ENCODE data around the gene JAGN1. TPM values are rescaled to one million over a fixed set of nuclear protein-coding genes. Genes with fewer than 3 reads are reported as not detected.
A peak's percentile ranks its signal among the peaks of the same experiment; 100 is the strongest.
"Not testable (repeated sequence)": the region's sequence is repeated elsewhere in the genome, so short reads cannot be mapped to it uniquely, and the experiment has no call there.

Gene JAGN1
- total RNA-seq, 2 donors from 2014 or later, result 31.8 to 42.8 TPM

GRCh38 chr3:9861201-9861600 lies 29.2 kb upstream of the JAGN1 start:
- ATAC-seq (no peak), DNase-seq (ENCODE audit: low spot score) (no peak)
- Mint-ChIP-seq H3K4me1 (ENCODE audit: low read depth in 2 of 2) (peaks cover 10 to 33% of the 10 kb centered on the region in 2 donors), H3K27ac (peak overlapping the region in 1 of 2 donors; percentile 75), H3K9me3 (no peaks in the 10 kb centered on the region), H3K27me3 (no peaks in the 10 kb centered on the region), H3K4me3 (no peak overlapping the region), H3K36me3 (no peaks in the 10 kb centered on the region)

GRCh38 chr3:9861626-9862130 lies 28.7 kb upstream of the JAGN1 start:
- H3K4me3 Mint-ChIP-seq, result peak overlapping the region; percentile 33
- peak overlapping the region; percentile 43 to 75 for H3K27ac Mint-ChIP-seq
- H3K27me3 Mint-ChIP-seq, result no peaks in the 10 kb centered on the region
- DNase-seq (ENCODE audit: low spot score) (no peak), ATAC-seq (no peak)
- H3K36me3 Mint-ChIP-seq, result no peaks in the 10 kb centered on the region
- H3K9me3 Mint-ChIP-seq, result no peaks in the 10 kb centered on the region
- peaks cover 8 to 28% of the 10 kb centered on the region in 2 donors for H3K4me1 Mint-ChIP-seq (ENCODE audit: low read depth in 2 of 2)

- Mint-ChIP-seq H3K4me1 (ENCODE audit: low read depth in 2 of 2) (peaks cover 8 to 24% of the 10 kb centered on the region in 2 donors), H3K27ac (peak overlapping the region; percentile 43 to 75), H3K4me3 (peak overlapping the region; percentile 33), H3K9me3 (no peaks in the 10 kb centered on the region), H3K36me3 (no peaks in the 10 kb centered on the region), H3K27me3 (no peaks in the 10 kb centered on the region)
- ATAC-seq (peak; percentile 86 to 90), DNase-seq (ENCODE audit: low spot score) (peak; percentile 73)
Observed at GRCh38 chr3:9862391-9863057, 27.9 kb upstream of the JAGN1 start.

GRCh38 chr3:9863058-9863772 lies 27.2 kb upstream of the JAGN1 start:
- no peak for DNase-seq (ENCODE audit: low spot score)
- H3K36me3 Mint-ChIP-seq, result no peaks in the 10 kb centered on the region
- ATAC-seq, result no peak
- H3K9me3 Mint-ChIP-seq, result no peaks in the 10 kb centered on the region
- no peaks in the 10 kb centered on the region for H3K27me3 Mint-ChIP-seq
- H3K4me3 Mint-ChIP-seq, result no peak overlapping the region
- no peak overlapping the region for H3K27ac Mint-ChIP-seq
- peaks cover 8 to 24% of the 10 kb centered on the region in 2 donors for H3K4me1 Mint-ChIP-seq (ENCODE audit: low read depth in 2 of 2)

- ATAC-seq (no peak), DNase-seq (ENCODE audit: low spot score) (no peak)
- Mint-ChIP-seq H3K36me3 (no peaks in the 10 kb centered on the region), H3K27ac (no peak overlapping the region), H3K4me1 (ENCODE audit: low read depth in 2 of 2) (peaks cover 0 to 13% of the 10 kb centered on the region in 2 donors), H3K9me3 (no peaks in the 10 kb centered on the region), H3K27me3 (no peaks in the 10 kb centered on the region), H3K4me3 (no peak overlapping the region)
Observed at GRCh38 chr3:9864200-9864927, 26.0 kb upstream of the JAGN1 start.

GRCh38 chr3:9865125-9865637 lies 25.2 kb upstream of the JAGN1 start:
- not testable (repeated sequence) for ATAC-seq; DNase-seq (ENCODE audit: low spot score); H3K27ac Mint-ChIP-seq; H3K4me3 Mint-ChIP-seq; H3K27me3 Mint-ChIP-seq; H3K36me3 Mint-ChIP-seq; H3K9me3 Mint-ChIP-seq
- peaks cover 0 to 10% of the 10 kb centered on the region in 2 donors for H3K4me1 Mint-ChIP-seq (ENCODE audit: low read depth in 2 of 2)

GRCh38 chr3:9866639-9867038 lies 23.8 kb upstream of the JAGN1 start:
- H3K4me1 Mint-ChIP-seq (ENCODE audit: low read depth in 2 of 2), result peaks cover 0 to 8% of the 10 kb centered on the region in 2 donors
- H3K27ac Mint-ChIP-seq, result no peak overlapping the region
- no peaks in the 10 kb centered on the region for H3K27me3 Mint-ChIP-seq
- H3K4me3 Mint-ChIP-seq, result no peak overlapping the region
- H3K36me3 Mint-ChIP-seq, result no peaks in the 10 kb centered on the region
- DNase-seq (ENCODE audit: low spot score) (no peak), ATAC-seq (no peak)
- H3K9me3 Mint-ChIP-seq, result no peaks in the 10 kb centered on the region

GRCh38 chr3:9867106-9867505 lies 23.3 kb upstream of the JAGN1 start:
- no peaks in the 10 kb centered on the region for H3K9me3 Mint-ChIP-seq
- ATAC-seq, result no peak
- no peaks in the 10 kb centered on the region for H3K36me3 Mint-ChIP-seq
- peaks cover 0 to 3% of the 10 kb centered on the region in 2 donors for H3K4me1 Mint-ChIP-seq (ENCODE audit: low read depth in 2 of 2)
- DNase-seq (ENCODE audit: low spot score), result no peak
- no peak overlapping the region for H3K4me3 Mint-ChIP-seq
- H3K27ac Mint-ChIP-seq, result no peak overlapping the region
- H3K27me3 Mint-ChIP-seq, result no peaks in the 10 kb centered on the region

- DNase-seq (ENCODE audit: low spot score) (no peak), ATAC-seq (no peak)
- H3K27me3 Mint-ChIP-seq, result no peaks in the 10 kb centered on the region
- H3K4me1 Mint-ChIP-seq (ENCODE audit: low read depth in 2 of 2), result no peaks in the 10 kb centered on the region
- H3K9me3 Mint-ChIP-seq, result no peaks in the 10 kb centered on the region
- no peaks in the 10 kb centered on the region for H3K36me3 Mint-ChIP-seq
- no peak overlapping the region for H3K4me3 Mint-ChIP-seq
- no peak overlapping the region for H3K27ac Mint-ChIP-seq
Observed at GRCh38 chr3:9869955-9870354, 20.5 kb upstream of the JAGN1 start.

GRCh38 chr3:9870978-9871377 lies 19.4 kb upstream of the JAGN1 start:
- Mint-ChIP-seq H3K4me3 (no peak overlapping the region), H3K27me3 (no peaks in the 10 kb centered on the region), H3K36me3 (no peaks in the 10 kb centered on the region), H3K27ac (no peak overlapping the region), H3K4me1 (ENCODE audit: low read depth in 2 of 2) (no peaks in the 10 kb centered on the region), H3K9me3 (no peaks in the 10 kb centered on the region)
- ATAC-seq (no peak), DNase-seq (ENCODE audit: low spot score) (no peak)

- DNase-seq (ENCODE audit: low spot score); H3K27me3 Mint-ChIP-seq; H3K4me1 Mint-ChIP-seq (ENCODE audit: low read depth in 2 of 2); ATAC-seq; H3K4me3 Mint-ChIP-seq; H3K9me3 Mint-ChIP-seq; H3K36me3 Mint-ChIP-seq; H3K27ac Mint-ChIP-seq: not testable (repeated sequence)
Observed at GRCh38 chr3:9872067-9872466, 18.3 kb upstream of the JAGN1 start.

GRCh38 chr3:9875448-9875847 lies 15.0 kb upstream of the JAGN1 start:
- no peak overlapping the region for H3K4me3 Mint-ChIP-seq
- H3K27ac Mint-ChIP-seq, result no peak overlapping the region
- no peaks in the 10 kb centered on the region for H3K27me3 Mint-ChIP-seq
- no peak for ATAC-seq
- no peaks in the 10 kb centered on the region for H3K4me1 Mint-ChIP-seq (ENCODE audit: low read depth in 2 of 2)
- no peaks in the 10 kb centered on the region for H3K36me3 Mint-ChIP-seq
- DNase-seq (ENCODE audit: low spot score), result no peak
- no peaks in the 10 kb centered on the region for H3K9me3 Mint-ChIP-seq

- H3K9me3 Mint-ChIP-seq; DNase-seq (ENCODE audit: low spot score); H3K36me3 Mint-ChIP-seq; H3K4me1 Mint-ChIP-seq (ENCODE audit: low read depth in 2 of 2); H3K27ac Mint-ChIP-seq; H3K4me3 Mint-ChIP-seq; ATAC-seq; H3K27me3 Mint-ChIP-seq: not testable (repeated sequence)
Observed at GRCh38 chr3:9876255-9876654, 14.2 kb upstream of the JAGN1 start.

GRCh38 chr3:9876991-9877390 lies 13.4 kb upstream of the JAGN1 start:
- Mint-ChIP-seq H3K27ac (no peak overlapping the region), H3K27me3 (no peaks in the 10 kb centered on the region), H3K9me3 (no peaks in the 10 kb centered on the region), H3K36me3 (no peaks in the 10 kb centered on the region), H3K4me1 (ENCODE audit: low read depth in 2 of 2) (no peaks in the 10 kb centered on the region), H3K4me3 (no peak overlapping the region)
- DNase-seq (ENCODE audit: low spot score), result no peak
- ATAC-seq, result peak in 1 of 2 donors; percentile 36

All from natural killer cell treated with Interleukin-12 subunit alpha and Interleukin-12 subunit beta and Interleukin-15 and Interleukin-18, amount 100 ng/mL, for 72 hours (primary cell).